DOHH2 (cell line): Measurements from ENCODE around the gene DPPA4.

Experiments used
- EZH2phosphoT487 ChIP-seq: fragments of 200-600 bp; sonication (generic); IDR thresholded peaks from 2 replicates; pipeline ENCODE4 v1.6.1; 2017; ENCODE audit warnings: borderline replicate concordance, mild to moderate bottlenecking, antibody characterized with exemption, low read length, moderate library complexity, mixed read lengths
- TF ChIP-seq, protein P1 (sequence below): fragments of 200-600 bp; sonication (generic); IDR thresholded peaks from one replicate; pipeline ENCODE4 v1.5.1; 2014; ENCODE audit warnings: antibody characterized with exemption, mild to moderate bottlenecking, low read depth, low read length; ENCODE audit not compliant: poor library complexity, severe bottlenecking

DNA sequence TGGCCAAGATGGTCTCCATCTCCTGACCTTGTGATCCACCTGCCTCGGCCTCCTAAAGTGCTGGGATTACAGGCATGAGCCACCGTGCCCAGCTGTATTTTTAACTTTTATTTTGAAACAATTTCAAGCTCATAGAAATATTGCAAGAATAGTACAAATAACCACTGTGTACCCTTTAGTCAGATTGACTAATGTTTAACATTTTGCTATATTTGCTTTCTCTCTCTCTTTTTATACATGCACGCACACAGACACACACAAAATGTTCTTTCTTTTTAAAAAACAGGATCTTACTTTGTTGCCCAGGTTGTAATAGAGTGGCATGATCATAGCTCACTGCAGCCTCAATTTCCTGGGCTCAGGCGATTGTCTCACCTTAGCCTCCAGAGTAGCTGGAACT, 25.5 kb upstream of the DPPA4 start:
- TF ChIP-seq, protein P1, sequence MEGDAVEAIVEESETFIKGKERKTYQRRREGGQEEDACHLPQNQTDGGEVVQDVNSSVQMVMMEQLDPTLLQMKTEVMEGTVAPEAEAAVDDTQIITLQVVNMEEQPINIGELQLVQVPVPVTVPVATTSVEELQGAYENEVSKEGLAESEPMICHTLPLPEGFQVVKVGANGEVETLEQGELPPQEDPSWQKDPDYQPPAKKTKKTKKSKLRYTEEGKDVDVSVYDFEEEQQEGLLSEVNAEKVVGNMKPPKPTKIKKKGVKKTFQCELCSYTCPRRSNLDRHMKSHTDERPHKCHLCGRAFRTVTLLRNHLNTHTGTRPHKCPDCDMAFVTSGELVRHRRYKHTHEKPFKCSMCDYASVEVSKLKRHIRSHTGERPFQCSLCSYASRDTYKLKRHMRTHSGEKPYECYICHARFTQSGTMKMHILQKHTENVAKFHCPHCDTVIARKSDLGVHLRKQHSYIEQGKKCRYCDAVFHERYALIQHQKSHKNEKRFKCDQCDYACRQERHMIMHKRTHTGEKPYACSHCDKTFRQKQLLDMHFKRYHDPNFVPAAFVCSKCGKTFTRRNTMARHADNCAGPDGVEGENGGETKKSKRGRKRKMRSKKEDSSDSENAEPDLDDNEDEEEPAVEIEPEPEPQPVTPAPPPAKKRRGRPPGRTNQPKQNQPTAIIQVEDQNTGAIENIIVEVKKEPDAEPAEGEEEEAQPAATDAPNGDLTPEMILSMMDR: no peak
- TF ChIP-seq EZH2phosphoT487: no peak
